Measurements from ENCODE around the gene POU3F3. TPM values are rescaled to one million over a fixed set of nuclear protein-coding genes. Genes with fewer than 3 reads are reported as not detected.
A peak's percentile ranks its signal among the peaks of the same experiment; 100 is the strongest.

Gene POU3F3
- total and polyA plus RNA-seq, 2 of the 8 experiments (the other 6 are each of a cell fraction or from before 2014, with no cell fraction given): 0.09 TPM; not detected in 1

GRCh38 chr2:104849618-104850141 lies 4.2 kb upstream of the POU3F3 start (continued):
- peak; percentile 78 for TF ChIP-seq CHD7 (IDR thresholded peaks at IDR 0.05; ENCODE audit: insufficient replicate concordance, low read length)
- no peak for TF ChIP-seq RFX5 (IDR thresholded peaks at IDR 0.05; ENCODE audit: borderline replicate concordance, low read depth, low read length)
